Forelimb muscle (tissue), 1 donor: Measurements from ENCODE around the gene TACC2. TPM values are rescaled to one million over a fixed set of nuclear protein-coding genes. Genes with fewer than 3 reads are reported as not detected.
"Not testable (repeated sequence)": the region's sequence is repeated elsewhere in the genome, so short reads cannot be mapped to it uniquely, and the experiment has no call there.

ENCODE experiments used
- DNase-seq: peaks from one replicate; pipeline ENCODE4 v3.0.0-alpha.2; 2013; ENCODE audit warnings: low read depth
- polyA plus RNA-seq: library from polyadenylated mRNA; unstranded; fragments of 120-200 nt; gene quantifications from one replicate; pipeline ENCODE4 v1.2.1, GENCODE V29; 2013; ENCODE audit not compliant: insufficient read length

TACC2 gene
- polyA plus RNA-seq, 1 donor = 122 TPM

DNA sequence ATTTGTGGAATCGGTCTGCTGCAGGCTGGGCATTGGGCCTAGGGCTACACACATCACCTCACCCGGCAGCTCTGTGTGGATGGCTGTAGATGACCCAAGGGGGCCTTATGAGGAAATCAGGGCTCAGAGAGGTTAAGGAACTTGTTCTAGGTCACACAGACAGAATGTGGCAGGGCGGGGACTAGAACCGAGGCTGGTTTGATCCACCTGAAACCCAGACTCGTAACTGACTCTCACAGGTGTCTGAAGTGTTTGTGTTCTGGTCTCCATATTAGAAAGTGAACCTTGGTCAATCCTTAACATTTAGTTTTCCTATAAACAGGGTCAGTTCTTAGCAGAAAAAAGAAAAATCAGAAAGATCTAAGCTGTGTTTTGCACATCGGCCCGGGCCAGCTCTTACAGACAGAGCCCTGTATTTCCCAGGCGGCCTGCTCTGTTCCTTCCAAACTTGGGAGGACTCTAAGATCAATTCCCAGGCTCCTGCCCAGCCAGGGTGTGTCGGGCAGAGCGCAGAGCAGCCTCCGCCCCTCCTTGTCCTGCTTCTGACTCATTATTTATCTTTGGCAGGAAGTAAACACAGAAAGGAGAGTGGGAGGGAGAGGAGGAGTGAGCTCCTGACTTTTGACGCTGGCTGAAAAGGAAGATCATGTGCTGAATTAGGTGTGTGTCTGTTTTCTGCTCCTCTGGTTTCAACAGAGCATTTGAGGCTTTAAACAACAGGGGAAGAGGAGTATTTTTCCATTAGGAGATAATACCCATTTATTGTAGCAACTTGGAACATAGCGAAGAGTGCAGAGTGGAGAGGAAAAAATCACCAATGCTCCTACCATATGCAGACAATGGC, 74.1 kb downstream of the TACC2 start:
- peak; percentile 85 for DNase-seq

DNA sequence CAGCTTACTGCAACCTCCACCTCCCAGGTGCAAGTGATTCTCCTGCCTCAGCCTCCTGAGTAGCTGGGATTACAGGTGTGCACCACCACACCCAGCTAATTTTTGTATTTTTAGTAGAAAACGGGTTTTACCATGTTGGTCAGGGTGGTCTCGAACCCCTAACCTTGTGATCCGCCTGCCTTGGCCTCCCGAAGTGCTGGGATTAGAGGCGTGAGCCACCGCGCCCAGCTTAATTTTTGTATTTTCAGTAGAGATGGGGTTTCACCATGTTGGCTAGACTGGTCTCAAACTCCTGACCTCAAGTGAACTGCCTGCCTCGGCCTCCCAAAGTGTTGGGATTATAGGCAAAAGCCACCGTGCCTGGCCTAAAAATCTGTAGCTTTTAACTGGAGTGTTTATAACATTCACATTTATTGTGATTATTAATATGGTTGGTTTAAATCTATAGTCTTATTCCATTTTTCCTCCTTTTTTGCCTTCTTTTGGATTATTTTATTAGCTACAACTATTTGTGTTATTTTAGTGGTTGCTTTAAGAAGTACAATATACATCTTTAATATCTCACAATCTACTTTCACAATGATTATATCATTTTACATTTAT, 77.5 kb downstream of the TACC2 start:
- not testable (repeated sequence) for DNase-seq

DNA sequence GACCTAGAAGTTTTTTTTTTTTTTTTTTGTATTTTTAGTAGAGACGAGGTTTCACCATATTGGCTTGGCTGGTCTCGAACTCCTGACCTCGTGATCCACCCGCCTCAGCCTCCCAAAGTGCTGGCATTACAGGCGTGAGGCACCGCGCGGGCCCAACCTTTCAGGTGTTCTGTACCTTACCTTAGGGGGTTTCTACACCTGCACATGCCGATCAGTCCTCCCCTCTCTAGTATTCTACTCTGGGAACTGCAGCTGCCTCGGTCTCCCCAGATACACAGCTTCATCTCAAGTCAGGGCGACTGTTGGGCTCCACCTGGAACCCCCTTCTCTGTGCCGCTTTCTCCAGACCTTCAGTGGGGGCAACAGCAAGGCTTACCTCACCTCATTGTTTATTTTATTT, 79.9 kb downstream of the TACC2 start:
- DNase-seq = no peak

DNA sequence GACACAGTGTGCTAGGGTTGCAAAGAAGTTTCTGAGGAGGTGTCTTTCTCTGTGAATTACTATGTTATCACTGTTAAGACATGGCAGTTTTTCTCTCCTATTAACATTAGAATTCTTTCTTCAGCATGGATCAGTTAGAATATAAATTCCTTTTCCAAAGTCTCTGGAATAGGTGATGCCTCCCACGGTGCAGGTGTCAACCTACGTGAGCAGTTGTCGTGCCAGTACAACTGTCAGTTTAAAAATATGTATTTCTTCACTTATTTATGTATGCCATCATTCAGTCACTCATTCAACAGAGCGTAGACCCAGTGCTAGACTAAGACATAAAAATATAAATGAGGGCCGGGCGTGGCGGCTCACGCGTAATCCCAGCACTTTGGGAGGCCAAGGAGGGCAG, 83.5 kb downstream of the TACC2 start:
- no peak for DNase-seq

DNA sequence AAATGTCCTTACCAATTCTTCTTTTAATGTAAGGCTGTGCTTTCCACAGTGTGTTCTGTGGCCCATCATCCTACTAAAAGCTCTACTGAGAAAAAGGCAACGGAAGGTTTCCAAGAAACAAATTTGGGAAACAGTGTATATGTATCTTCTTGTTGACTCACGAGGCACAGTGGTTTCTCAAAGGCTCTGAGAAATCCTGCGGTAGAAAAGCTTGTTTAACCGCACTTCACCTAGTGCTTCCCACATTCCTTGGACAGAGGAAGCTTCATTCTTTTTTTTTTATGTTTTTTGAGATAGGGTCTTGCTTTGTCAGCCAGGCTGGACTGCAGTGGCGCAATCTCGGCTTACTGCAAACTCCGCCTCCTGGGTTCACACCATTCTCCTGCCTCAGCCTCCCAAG, 84.5 kb downstream of the TACC2 start:
- no peak for DNase-seq

DNA sequence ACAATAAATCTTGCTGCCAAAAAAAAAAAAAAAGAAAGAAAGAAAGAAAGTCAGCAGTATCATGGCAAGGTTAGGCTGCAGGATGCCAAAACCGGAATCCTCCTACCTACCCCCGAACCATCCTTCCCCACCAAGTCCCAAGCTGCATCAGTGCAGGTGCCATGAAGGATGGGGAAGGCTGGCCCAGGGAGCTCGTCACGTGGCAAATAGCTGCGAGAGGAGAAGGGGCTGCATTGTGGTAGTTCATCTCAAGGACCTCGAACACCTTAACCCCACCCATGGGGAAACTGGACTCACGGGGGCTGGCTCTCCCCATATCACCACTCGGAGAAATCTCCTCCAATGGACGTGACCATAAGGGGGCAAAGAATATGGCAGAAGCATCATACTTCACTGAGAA, 86.2 kb downstream of the TACC2 start:
- DNase-seq = no peak

DNA sequence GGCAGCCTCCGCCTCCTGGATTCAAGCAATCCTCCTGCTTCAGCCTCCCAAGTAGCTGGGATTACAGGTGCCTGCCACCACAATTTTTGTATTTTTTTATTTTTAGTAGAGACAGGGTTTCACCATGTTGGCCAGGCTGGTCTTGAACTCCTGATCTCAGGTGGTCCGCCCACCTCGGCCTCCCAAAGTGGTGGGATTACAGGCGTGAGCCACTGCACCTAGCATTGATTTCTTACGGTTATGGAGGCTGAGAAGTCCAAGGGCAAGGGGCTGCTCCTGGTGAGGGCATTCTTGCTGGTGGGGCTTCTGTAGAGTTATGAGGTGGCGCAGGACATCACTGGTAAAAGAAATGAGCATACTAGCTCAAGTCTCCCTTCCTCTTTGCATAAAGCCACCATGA, 86.9 kb downstream of the TACC2 start:
- not testable (repeated sequence) for DNase-seq

DNA sequence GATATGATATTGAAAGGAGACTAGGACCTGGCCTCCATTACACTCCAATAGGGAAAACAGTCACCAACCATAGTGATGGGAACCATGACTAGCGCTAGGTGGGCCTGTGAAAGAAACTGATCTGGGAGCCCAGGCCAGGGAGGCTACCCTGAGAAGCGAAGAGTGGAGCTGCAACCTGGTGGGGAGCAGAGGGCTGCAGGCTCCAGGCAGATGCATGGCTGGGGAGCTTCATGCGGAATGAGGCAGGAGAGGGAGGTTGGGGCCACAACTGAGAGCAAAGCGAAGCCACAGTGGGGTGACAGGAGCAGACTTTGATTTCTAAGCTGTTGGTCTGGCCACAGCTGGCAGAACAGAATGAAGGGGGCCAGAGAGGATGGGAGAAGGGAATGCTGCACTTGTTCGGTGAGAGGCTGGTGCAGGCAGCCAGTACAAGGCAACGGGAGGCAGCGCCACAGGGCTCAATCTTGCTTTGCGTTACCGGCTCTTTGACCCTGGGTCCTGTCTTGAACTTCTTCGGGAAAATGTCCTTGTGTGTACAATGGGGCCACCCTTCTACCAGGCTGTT, 88.4 kb downstream of the TACC2 start:
- DNase-seq = no peak

DNA sequence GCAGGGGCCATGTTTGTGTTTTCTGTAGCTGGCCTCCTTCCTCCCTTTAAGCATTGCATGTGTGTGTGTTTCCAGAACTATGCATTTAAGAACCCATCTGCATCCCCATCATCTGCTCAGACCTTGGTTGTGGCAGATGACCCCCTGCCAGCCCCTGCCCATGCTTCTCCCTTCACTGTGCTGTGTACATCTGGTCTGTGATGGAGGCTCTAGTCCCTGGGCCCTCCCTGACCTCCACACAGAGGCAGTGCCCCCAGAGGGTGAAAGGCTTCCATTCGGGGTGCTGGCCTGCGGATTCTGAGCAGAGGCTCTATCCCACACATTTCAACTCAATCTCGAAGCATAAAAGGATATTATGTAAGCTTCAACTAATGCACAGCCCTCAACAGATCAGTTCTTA, 89.4 kb downstream of the TACC2 start:
- no peak for DNase-seq

DNA sequence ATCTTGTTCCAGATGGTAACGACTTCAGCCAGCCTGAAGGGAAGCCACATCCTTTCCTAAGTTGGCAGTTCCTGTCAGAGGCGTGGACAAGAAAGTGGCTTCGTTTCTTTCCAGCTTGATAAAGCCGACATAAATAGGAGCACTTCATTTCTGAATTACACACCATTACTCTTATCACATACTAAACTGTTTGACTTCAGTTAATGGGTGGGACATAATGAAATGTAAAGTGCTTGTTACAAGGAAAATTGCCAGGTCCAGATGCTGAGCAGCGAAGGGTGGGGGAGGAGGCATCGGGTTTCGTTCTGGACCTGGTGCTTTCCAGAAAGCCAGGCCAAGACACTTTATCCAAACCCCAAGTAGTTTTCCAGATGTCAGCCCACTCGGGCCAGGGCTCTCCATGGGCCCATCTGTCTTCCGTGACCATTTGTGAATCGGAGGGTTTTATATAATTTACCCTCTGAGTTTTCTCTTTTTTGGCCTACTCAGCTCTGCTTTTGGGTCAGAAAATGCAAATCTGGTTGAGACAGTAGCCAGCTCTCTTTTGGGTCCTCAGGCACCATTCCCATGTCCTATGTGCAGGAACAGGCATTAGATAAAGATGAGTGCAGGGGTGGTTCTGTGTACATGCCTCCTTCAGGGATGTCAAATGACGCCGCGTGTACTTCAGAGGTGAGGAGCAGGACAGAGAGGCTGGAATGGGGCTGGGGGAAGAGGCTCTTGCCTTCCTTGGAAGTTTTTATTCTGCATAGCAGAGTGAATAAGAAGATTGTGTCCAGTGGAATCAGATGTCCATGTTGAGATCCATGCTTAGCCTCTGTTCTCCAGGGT, 90.2 kb downstream of the TACC2 start:
- peak; percentile 55 for DNase-seq

DNA sequence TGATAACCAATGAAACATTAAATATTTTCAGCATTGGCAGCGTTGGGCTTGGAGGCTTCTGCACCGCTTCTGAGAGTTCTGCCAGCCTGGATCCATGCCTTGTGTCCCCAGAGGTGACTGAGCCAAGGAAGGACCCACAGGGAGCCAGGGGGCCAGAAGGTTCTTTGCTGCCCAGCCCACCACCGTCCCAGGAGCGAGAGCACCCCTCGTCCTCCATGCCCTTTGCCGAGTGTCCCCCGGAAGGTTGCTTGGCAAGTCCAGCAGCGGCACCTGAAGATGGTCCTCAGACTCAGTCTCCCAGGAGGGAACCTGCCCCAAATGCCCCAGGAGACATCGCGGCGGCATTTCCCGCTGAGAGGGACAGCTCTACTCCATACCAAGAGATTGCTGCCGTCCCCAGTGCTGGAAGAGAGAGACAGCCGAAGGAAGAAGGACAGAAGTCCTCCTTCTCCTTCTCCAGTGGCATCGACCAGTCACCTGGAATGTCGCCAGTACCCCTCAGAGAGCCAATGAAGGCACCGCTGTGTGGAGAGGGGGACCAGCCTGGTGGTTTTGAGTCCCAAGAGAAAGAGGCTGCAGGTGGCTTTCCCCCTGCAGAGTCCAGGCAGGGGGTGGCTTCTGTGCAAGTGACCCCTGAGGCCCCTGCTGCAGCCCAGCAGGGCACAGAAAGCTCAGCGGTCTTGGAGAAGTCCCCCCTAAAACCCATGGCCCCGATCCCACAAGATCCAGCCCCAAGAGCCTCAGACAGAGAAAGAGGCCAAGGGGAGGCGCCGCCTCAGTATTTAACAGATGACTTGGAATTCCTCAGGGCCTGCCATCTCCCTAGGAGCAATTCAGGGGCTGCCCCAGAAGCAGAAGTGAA, 93.9 kb downstream of the TACC2 start:
- DNase-seq = no peak

DNA sequence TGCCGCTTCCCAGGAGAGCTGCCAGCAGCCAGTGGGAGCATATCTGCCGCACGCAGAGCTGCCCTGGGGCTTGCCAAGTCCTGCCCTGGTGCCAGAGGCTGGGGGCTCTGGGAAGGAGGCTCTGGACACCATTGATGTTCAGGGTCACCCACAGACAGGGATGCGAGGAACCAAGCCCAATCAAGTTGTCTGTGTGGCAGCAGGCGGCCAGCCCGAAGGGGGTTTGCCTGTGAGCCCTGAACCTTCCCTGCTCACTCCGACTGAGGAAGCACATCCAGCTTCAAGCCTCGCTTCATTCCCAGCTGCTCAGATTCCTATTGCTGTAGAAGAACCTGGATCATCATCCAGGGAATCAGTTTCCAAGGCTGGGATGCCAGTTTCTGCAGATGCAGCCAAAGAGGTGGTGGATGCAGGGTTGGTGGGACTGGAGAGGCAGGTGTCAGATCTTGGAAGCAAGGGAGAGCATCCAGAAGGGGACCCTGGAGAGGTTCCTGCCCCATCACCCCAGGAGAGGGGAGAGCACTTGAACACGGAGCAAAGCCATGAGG, 94.6 kb downstream of the TACC2 start:
- DNase-seq = no peak

DNA sequence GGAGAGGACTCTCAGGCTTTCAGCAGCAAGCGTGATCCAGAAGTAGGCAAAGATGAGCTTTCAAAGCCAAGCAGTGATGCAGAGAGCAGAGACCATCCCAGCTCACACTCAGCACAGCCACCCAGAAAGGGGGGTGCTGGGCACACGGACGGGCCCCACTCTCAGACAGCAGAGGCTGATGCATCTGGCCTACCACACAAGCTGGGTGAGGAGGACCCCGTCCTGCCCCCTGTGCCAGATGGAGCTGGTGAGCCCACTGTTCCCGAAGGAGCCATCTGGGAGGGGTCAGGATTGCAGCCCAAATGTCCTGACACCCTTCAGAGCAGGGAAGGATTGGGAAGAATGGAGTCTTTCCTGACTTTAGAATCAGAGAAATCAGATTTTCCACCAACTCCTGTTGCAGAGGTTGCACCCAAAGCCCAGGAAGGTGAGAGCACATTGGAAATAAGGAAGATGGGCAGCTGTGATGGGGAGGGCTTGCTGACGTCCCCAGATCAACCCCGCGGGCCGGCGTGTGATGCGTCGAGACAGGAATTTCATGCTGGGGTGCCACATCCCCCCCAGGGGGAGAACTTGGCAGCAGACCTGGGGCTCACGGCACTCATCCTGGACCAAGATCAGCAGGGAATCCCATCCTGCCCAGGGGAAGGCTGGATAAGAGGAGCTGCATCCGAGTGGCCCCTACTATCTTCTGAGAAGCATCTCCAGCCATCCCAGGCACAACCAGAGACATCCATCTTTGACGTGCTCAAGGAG, 95.5 kb downstream of the TACC2 start:
- DNase-seq = no peak

DNA sequence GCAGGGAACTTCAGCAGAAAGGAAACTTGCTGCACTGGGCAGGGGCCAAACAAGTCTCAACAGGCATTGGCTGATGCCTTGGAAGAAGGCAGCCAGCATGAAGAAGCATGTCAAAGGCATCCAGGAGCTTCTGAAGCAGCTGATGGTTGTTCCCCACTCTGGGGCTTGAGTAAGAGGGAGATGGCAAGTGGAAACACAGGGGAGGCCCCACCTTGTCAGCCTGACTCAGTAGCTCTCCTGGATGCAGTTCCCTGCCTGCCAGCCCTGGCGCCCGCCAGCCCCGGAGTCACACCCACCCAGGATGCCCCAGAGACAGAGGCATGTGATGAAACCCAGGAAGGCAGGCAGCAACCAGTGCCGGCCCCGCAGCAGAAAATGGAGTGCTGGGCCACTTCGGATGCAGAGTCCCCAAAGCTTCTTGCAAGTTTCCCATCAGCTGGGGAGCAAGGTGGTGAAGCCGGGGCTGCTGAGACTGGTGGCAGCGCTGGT, 96.5 kb downstream of the TACC2 start:
- no peak for DNase-seq

DNA sequence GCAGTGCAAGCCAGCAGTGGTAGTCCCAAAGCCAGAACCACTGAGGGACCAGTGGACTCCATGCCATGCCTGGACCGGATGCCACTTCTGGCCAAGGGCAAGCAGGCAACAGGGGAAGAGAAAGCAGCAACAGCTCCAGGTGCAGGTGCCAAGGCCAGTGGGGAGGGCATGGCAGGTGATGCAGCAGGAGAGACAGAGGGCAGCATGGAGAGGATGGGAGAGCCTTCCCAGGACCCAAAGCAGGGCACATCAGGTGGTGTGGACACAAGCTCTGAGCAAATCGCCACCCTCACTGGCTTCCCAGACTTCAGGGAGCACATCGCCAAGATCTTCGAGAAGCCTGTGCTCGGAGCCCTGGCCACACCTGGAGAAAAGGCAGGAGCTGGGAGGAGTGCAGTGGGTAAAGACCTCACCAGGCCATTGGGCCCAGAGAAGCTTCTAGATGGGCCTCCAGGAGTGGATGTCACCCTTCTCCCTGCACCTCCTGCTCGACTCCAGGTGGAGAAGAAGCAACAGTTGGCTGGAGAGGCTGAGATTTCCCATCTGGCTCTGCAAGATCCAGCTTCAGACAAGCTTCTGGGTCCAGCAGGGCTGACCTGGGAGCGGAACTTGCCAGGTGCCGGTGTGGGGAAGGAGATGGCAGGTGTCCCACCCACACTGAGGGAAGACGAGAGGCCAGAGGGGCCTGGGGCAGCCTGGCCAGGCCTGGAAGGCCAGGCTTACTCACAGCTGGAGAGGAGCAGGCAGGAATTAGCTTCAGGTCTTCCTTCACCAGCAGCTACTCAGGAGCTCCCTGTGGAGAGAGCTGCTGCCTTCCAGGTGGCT, 97.7 kb downstream of the TACC2 start:
- DNase-seq = no peak

DNA sequence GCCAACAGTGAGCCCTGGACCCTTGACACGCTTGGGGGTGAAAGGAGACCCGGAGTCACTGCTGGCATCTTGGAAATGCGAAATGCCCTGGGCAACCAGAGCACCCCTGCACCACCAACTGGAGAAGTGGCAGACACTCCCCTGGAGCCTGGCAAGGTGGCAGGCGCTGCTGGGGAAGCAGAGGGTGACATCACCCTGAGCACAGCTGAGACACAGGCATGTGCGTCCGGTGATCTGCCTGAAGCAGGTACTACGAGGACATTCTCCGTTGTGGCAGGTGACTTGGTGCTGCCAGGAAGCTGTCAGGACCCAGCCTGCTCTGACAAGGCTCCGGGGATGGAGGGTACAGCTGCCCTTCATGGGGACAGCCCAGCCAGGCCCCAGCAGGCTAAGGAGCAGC, 98.5 kb downstream of the TACC2 start:
- DNase-seq = no peak

DNA sequence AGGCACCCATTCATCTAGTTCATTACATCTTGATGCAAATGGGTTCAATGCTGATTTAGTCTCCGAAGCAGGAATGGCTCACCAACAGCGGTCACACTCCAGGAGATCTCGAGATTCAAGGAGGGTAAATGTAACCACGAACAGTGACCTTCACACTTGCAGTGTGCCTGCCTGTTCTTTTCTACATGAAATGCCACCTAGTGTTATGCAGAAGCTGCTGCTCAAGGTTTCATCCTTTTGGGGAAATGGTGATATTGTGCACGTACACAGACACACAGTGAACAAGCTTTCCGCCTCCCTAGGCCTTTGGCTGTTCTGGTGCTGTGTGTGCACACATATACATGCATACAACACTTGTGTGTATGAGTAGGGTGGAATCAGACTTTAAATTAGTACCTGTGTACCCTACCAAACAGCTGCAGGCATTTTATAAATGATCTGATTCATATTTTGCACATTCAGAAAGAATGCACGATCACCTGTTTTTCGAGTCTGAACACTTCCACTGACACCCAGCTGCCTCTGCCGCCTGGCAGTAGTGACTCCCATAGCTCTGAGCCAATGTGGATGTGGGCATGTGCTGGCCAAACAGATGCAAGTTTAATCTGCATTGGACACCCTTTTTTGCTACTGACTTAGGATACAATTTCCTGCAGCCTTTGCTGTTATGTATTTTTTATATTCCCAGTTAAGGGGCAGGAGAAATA, 100.5 kb downstream of the TACC2 start:
- DNase-seq = no peak

DNA sequence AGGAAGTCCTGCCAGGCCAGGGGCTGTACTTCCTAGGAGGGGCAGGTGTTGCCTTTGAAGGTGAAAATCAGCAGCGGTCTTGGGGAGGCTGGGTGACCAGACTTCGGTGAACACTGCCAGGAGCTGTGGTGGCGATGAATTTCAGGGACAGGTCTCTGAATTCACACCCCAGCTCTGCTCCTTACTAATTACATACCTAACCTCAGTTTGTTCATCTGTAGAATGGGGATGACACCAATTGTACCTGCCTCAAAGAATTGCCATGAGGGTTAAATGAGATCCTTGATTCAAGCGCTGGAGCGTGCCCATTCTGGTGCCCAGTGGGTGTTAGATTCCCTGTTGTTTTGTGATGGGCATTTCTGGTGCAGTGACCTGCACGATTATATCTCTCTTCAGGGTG, 102.8 kb downstream of the TACC2 start:
- DNase-seq = no peak

DNA sequence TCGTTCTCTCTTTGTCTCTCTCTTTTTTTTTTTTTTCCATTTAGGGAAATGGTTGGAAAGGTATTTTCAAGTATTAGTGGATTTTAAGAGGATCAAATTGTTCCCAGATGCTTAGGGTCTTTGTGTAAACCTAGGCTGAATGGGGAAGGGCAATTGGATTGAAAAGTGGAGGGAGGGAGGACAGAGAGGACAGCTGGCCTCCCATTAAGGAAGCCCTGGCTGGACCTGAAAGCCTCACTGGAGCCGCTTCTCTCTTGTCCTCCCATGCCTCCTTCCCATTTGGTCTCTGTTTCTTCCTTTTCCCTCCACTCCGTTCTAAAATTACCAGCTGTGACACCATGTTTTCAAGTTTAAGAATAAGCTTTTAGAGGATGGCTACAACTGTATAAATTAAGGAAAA, 104.1 kb downstream of the TACC2 start:
- DNase-seq = no peak
